Hippocampal formation (tissue), 2 donors: ENCODE data around the gene MFF.

Source experiments
- DNase-seq, 2 donors: peaks; one replicate each; lab custom pipeline; 2025; lab: John Stamatoyannopoulos, UW

Gene MFF, protein sequence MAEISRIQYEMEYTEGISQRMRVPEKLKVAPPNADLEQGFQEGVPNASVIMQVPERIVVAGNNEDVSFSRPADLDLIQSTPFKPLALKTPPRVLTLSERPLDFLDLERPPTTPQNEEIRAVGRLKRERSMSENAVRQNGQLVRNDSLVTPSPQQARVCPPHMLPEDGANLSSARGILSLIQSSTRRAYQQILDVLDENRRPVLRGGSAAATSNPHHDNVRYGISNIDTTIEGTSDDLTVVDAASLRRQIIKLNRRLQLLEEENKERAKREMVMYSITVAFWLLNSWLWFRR

DNA sequence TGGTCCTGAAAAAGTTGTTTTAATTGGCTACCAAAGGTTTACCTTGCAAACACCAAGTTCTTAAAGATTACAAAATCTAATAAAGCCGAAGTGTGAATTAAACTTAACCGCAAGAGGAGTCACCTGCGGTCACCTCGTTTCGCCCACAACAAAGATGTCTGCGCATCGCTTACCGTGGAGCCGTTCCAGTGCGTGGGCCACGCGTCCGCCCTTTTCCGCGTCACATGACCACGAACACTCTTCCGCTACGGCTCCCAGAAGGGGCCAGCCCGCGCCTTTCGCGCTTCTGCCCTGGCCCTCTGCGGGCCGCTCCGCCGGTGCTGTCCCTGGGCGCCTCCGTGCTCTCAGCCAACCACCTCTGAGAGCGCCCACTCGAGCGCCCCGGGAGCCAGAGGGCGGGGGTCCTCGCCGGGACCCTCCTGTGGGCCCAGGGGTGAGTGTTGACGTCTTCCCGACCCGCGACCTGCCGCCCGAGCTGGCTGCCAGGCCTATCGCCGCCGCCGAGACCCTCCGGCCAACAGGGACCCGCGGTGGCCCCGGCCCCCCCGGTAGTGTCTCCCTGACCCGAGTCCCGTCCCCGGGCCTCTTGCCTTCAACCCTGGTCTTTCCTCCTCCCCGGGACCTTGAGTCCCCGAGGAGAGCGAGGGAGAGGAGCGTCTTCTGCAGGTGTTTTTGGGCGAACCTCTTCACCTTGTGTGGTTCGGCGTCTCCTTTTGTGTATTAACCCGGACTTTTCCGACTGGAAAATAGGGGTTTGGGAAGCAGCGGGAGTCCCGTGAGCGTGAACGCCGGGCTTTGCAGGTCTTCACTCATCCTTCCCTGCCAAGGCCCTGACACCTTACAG, at the start of gene MFF:
MFF (plus strand) TSS at position 257 of the 844 bp plus-strand sequence. CDS start 5,415 bp downstream, outside the sequence.
- peak; percentile 88 to 91 for DNase-seq

DNA sequence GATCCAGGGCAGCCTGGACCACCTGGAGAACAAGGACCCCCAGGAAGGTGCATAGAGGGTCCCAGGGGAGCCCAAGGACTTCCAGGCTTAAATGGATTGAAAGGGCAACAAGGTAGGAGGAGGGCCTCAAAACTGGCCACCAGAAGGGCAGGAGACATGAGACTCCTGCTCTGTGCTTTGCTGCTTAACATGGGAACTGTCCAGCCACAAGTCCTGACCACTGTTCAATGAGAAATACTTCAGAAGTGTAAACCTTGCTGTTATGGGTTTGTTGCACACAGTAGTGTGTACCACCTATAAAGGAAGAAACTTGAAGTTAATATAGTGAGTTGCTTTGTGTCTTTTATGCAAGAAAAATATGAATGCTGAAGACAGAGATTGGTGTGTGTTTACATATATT, 44.2 kb upstream of the MFF start:
- DNase-seq = no peak

GRCh38 chr2:227285741-227286236, 39.3 kb upstream of the MFF start:
- no peak for DNase-seq

DNA sequence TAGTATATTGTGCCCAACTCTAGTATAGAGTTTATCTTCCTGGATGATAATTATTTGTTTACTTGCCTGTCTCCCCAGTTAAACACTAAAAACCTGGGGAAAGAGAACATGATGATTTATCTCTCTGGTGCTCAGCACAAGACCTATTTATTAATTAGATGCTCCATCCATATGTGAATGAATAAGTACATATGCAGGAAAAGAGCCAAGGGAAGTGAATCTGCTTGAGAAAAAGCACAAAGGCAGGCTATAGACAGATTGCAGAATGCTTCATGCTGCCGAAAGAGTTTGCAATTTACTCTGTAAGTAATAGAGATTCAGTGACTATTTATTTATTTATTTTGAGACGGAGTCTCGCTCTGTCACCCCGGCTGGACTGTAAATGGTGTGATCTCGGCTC, 37.3 kb upstream of the MFF start:
- no peak for DNase-seq

GRCh38 chr2:227292314-227292713, 32.7 kb upstream of the MFF start:
- no peak for DNase-seq

DNA sequence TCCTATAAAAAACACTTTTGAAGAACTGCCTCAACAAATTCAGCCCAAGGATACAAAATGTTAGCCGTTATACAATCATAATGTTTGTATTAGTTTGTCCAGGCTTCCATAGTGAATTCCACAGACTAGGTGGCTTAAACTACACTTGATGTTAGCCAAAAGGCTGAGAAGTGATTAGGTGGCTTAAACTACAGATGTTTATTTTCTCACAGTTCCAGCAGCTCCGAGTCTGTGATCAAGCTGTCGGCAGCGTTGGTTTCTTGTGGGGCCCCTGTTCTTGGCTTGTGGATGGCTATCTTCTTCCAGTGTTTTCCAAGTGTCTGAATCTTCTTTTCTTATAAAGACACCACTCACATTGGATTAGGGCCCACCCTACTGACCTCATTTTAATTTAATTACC, 31.5 kb upstream of the MFF start:
- DNase-seq = no peak

DNA sequence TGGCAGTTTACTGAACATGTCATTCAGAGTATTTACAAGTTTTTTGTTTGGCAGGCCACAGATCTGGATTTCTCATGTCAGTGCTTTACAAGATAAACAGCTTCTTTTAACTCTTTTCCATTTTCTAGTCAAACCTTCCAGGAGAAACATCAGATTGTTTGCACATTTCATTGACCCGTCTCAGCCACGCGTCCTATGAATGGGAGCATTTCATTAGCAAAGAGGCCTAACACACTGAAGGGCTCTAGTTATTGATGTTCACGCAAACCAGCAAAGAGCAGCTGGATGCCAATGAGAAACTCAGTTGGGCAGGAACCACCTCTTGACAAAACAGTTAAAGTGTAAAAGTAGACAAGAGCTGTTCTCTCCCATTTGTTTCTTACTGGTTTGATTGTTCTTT, 29.2 kb upstream of the MFF start:
- no peak for DNase-seq

DNA sequence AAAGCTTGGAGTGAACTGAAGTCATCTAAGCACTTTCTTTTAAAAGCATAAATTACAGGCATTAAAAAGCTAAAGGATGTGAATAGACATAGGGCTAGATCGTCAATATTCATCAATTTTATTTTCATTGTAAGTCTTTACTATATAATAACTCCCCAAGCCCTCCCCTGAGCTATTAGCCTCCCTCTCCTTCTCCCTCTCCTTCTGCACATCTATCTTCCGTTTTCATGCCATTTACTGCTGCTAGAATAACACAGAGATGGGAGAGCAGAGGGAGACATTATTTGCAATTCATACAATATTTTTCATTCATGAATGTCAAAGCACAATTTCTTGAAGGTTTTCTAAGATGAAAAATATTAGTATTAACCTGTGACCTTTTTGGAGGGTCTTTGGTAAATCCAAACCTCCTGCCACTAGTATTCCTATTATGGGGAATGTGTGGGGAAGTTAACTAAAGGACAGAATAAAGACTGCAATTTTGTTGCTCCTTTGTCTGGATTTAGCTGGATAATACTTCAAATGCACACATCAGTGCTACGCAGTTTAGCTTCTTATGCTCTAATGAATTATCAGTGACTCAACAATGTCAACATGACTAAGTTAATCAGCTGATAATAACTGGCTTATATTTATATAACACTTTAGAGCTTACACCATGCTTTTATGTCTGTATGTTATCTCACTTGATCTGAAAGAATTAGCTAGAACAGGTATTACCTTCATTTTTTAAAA, 28.2 kb upstream of the MFF start:
- no peak for DNase-seq

- DNase-seq = no peak
Observed at GRCh38 chr2:227301523-227301922, 23.5 kb upstream of the MFF start.

DNA sequence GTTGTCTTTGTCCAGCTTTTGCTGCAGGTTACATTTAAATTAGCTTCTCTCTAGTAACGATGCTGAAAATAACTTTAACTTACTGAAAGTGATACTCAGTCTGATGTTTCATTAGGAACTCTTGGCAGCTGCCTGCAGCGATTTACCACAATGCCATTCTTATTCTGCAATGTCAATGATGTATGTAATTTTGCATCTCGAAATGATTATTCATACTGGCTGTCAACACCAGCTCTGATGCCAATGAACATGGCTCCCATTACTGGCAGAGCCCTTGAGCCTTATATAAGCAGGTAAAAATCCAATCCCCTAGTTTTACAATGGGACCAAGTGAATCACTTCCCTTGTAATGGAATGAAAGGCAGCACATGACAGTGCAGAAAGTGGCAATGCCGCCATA, 16.3 kb upstream of the MFF start:
- DNase-seq = no peak

DNA sequence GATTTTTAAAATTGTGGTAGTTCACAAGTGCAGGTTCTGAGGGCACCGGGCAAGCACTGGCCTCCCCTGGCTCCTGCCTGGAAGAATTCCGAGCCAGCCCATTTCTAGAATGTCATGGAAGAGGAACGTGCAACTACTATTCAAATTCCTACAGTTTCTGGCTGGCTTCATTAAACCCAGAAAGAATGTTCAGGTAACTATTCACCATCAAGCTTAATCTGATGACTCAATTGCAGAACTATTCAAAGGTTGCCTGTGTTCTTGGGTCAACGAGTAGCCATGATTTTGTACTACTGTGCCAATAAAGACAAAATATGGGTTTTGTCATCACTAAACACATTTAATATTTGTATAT, 14.3 kb upstream of the MFF start:
- no peak for DNase-seq

DNA sequence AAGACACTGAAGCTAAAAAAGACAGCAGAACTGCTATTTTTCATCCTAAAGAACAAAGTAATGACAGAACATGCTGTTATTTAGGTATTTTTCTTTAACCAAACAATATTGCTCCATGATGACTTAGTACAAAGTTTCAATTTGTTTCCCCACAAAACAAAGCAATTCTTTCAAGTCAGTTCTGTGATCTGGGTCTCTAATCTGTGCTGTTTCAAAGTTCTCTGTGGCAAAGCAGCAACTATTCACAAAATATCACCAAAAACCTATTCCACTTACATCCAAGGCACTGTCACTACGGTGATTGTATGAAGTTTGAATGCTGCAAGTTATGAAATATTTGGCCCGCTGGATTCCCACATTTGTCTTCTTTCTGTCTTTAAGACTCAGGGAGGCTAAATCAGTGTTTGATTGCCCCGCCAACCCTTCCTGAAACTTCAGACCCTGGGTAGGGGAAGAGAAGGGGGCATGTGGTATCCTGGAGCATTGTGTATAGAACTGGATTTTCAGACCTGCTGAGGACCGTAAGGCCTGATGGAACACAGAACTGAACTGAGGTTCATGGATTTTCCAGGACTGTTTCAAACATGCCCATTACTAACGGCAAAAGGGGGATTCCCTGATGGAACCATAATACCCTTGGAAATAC, 13.1 kb upstream of the MFF start:
- no peak for DNase-seq

GRCh38 chr2:227312579-227312978, 12.5 kb upstream of the MFF start:
- DNase-seq = no peak

DNA sequence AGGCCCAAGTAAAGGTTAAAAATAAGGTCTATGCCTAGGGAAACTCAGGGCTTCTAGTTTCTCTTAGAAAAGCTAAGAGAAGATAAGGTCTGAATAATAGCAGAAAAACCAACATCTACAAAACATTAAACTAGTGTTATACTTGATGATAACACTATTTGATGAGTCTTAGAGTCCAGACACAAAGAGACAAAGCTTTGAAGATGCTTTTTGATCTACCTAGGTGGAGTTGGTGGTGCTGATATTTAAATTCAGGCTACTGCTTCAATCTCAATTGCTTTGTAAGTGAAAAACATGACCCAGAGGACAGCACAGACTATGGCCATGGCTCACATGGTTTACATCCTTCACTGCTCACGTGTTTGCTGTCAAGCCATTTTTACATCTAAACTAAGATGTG, 11.7 kb upstream of the MFF start:
- no peak for DNase-seq

DNA sequence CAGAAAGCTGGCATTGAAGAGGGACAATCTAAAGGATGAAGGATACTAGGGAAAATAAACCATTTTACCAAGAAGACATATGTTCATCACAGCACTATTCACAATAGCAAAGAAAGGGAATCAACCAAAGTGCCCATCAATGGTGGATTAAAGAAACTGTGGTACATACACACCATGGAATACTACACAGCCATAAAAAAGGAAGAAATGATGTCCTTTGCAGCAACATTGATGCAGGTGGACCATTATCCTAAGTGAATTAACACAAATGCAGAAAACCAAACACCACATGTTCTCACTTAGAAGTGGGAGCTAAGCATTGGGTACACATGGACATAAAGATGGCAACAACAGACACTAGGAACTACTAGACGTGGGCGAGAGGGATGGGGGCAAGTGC, 7.2 kb upstream of the MFF start:
- DNase-seq = no peak

- DNase-seq = no peak
Observed at GRCh38 chr2:227320305-227321094, 4.6 kb upstream of the MFF start.

DNA sequence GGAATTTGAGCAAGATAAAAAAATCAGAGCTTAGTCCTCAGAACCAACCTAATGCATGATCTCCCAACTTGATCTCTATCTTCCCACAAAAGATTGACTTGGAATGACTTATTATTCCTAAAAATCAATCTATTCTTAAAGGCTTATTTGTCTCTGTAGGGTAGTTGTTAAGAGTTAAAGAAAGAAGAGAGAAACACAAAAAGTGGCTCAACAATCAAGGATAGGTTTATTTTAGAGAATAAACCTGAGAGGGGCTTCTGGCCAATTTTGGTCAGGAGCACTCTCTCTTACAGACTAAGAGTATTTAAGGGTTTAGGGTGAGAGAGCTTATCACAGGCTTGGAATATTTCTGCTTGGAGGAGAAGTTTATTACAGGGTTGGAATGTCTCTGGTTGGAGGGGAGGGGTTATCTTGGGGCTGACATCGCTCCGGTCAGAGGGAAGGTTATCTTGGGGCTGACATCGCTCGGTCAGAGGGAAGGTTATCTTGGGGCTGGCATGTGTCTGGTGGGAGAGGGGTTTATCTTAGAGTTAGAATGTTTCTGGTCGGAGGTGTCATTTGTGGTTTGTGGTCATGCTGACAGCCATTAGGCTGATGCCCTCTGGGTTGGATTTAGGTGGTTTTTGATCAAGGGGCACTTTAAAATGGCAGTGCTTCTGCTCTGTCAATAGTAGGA, 2.4 kb upstream of the MFF start:
- no peak for DNase-seq

DNA sequence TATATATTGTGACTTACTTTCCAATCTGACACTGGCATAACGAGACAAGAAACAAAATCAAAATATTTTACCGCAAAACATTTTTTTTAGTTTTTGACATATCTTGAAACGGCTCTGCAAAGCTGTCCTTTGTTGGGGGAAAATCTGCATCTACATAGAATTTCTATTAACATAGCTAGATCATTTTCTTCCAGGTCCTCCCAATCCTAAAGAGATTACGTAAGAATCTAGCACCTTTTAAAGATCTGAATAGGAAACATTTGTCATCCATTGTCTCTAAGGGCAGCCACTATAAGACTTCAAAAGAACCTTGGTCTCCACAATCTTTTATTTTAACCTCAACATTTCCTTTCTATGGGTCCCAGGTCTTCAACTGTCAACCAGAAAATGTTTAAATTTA, 1.2 kb upstream of the MFF start:
- no peak for DNase-seq

DNA sequence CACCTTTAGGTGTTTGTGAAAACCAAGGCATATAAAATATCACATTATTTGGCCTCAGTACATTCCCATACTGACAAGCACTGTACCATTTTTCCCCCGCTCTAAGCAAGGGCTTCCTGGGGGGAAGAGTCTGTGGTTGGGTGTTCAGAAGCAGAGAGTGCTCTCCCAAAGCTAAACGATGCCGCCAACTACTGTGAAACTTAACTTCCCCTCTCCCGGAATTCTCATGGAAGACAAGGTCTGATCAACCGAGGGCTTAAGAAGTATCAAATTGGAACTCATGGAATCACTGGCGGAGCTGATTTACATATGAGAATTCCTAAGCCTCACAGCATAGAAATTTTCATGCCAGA, 433 bp upstream of the MFF start:
- DNase-seq = no peak

- peak in 1 of 2 donors; percentile 19 for DNase-seq
Observed at GRCh38 chr2:227325839-227326195, 766 bp downstream of the MFF start.

GRCh38 chr2:227326783-227327182, 1.7 kb downstream of the MFF start:
- DNase-seq = no peak
